Common myeloid progenitor, CD34-positive (primary cell): ENCODE results near the gene PADI3. TPM values are rescaled to one million over a fixed set of nuclear protein-coding genes. Genes with fewer than 3 reads are reported as not detected.

Source experiments
- CTCF ChIA-PET: fragments of 350-600 bp; sonication (Branson Sonifier 250); formaldehyde crosslinking; loops from one replicate; lab custom pipeline; 2021; ENCODE audit warnings: antibody characterized with exemption; lab: Charles Lee
- POLR2A ChIA-PET: fragments of 350-600 bp; sonication (Branson Sonifier 250); formaldehyde crosslinking; loops from one replicate; lab custom pipeline; 2021; ENCODE audit warnings: antibody characterized with exemption; lab: Charles Lee
- DNase-seq, 3 donors: peaks; one replicate each; pipeline versions ENCODE4 v3.0.0 to v3.0.0-alpha.2; 2013
- H3K27ac ChIP-seq, 2 experiments: 1 replicate in 1 of 2; 2 replicates in 1 of 2; pipeline ENCODE4 v1.7.0; 2013; ENCODE audit warnings: inconsistent platforms in 2 of 2, low read length in 2 of 2, mild to moderate bottlenecking in 2 of 2, low read depth in 1 of 2, moderate library complexity in 1 of 2; ENCODE audit not compliant: severe bottlenecking in 2 of 2, insufficient read depth in 1 of 2, poor library complexity in 1 of 2
- H3K27me3 ChIP-seq, 5 experiments: replicated peaks in 2 of 5; 1 replicate in 3 of 5; 2 replicates in 2 of 5; pipeline versions ENCODE4 v1.6.1 to v1.7.0; 2013; ENCODE audit warnings: low read length in 4 of 5, mild to moderate bottlenecking in 2 of 5, moderate library complexity in 2 of 5, inconsistent platforms in 1 of 5; ENCODE audit not compliant: insufficient read depth in 5 of 5, control insufficient read depth in 4 of 5
- H3K36me3 ChIP-seq, 4 experiments: 1 replicate in 2 of 4; 2 replicates in 2 of 4; pipeline versions ENCODE4 v1.6.1 to v1.7.0; 2013; ENCODE audit warnings: low read length in 3 of 4, control low read depth in 1 of 4, mild to moderate bottlenecking in 1 of 4; ENCODE audit not compliant: control insufficient read depth in 4 of 4, insufficient read depth in 4 of 4
- H3K4me1 ChIP-seq, 4 experiments: 1 replicate in 3 of 4; 2 replicates in 1 of 4; pipeline versions ENCODE4 v1.6.1 to v1.7.1; 2013; ENCODE audit warnings: low read length in 3 of 4, mild to moderate bottlenecking in 3 of 4, control low read depth in 1 of 4, inconsistent platforms in 1 of 4, moderate library complexity in 1 of 4; ENCODE audit not compliant: control insufficient read depth in 4 of 4, insufficient read depth in 4 of 4; ENCODE audit errors: control extremely low read depth in 1 of 4
- H3K4me3 ChIP-seq, 7 experiments: 1 replicate in 4 of 7; 2 replicates in 3 of 7; pipeline versions ENCODE4 v1.5.1 to v1.7.0; 2013; ENCODE audit warnings: mild to moderate bottlenecking in 7 of 7, low read length in 6 of 7, moderate library complexity in 6 of 7, inconsistent platforms in 2 of 7, low read depth in 2 of 7, control low read depth in 1 of 7; ENCODE audit not compliant: insufficient read depth in 4 of 7, control insufficient read depth in 1 of 7; ENCODE audit errors: extremely low read depth in 1 of 7
- H3K9me3 ChIP-seq, 5 experiments: 1 replicate in 4 of 5; 2 replicates in 1 of 5; pipeline versions ENCODE4 v1.6.1 to v1.7.1; 2013; ENCODE audit warnings: low read length in 4 of 5, mild to moderate bottlenecking in 2 of 5, inconsistent platforms in 1 of 5, low read depth in 1 of 5, moderate library complexity in 1 of 5; ENCODE audit not compliant: control insufficient read depth in 4 of 5, insufficient read depth in 2 of 5; ENCODE audit errors: control extremely low read depth in 1 of 5
- WGBS: methylation state at CpG from one replicate; pipeline ENCODE4 v1.1.5; 2013; ENCODE audit not compliant: insufficient coverage; 5-methylcytosine and 5-hydroxymethylcytosine counted together
- polyA plus RNA-seq: library from polyadenylated mRNA; unstranded; fragments of 120-200 nt; gene quantifications from one replicate; pipeline ENCODE4 v1.2.1, GENCODE V29; 2013

Gene PADI3, protein sequence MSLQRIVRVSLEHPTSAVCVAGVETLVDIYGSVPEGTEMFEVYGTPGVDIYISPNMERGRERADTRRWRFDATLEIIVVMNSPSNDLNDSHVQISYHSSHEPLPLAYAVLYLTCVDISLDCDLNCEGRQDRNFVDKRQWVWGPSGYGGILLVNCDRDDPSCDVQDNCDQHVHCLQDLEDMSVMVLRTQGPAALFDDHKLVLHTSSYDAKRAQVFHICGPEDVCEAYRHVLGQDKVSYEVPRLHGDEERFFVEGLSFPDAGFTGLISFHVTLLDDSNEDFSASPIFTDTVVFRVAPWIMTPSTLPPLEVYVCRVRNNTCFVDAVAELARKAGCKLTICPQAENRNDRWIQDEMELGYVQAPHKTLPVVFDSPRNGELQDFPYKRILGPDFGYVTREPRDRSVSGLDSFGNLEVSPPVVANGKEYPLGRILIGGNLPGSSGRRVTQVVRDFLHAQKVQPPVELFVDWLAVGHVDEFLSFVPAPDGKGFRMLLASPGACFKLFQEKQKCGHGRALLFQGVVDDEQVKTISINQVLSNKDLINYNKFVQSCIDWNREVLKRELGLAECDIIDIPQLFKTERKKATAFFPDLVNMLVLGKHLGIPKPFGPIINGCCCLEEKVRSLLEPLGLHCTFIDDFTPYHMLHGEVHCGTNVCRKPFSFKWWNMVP
- polyA plus RNA-seq: 0.51 TPM

DNA sequence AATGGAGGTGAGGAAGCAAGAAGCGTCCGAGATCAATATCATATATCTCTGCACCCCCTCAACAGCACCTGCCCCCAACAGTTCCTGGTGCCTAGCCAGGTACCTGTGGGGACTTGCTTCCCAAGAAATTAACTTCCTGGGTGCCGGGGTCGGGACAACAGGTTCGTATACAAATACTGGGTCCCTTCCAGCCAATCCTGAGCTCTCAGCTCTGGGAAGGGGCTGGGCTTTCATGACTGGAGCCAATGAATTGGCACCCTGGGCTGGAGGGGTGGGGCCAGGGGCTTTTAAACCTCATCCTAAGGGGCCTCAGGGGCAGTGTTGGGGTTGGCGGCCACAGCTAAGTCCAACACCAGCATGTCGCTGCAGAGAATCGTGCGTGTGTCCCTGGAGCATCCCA, at the start of gene PADI3:
PADI3 (plus strand) TSS at position 318 of the 400 bp plus-strand sequence; CDS start at position 358, 40 bp downstream.
- Histone ChIP-seq H3K4me3 (no peak within 1 kb of the TSS), H3K4me1 (peaks cover 0 to 57% (median 40%) of the 10 kb centered on the region in 4 experiments), H3K9me3 (no peaks in the 10 kb centered on the region), H3K27ac (no peak within 1 kb of the TSS), H3K27me3 (no peaks in the 10 kb centered on the region), H3K36me3 (no peaks in the 10 kb centered on the region)
- POLR2A ChIA-PET: no interaction called here
- CTCF ChIA-PET: interaction anchor here (1.1 to 3.5 kb wide), 4 partner anchors 11 to 124 kb away, joined by 3 to 18 read pairs (median 9); no protein-coding TSS in a partner anchor
- 85% methylated on average over 7 of the region's 9 CpGs for WGBS
- no peak for DNase-seq

GRCh38 chr1:17199267-17200044, 49.4 kb upstream of the PADI3 start:
- Histone ChIP-seq H3K9me3 (no peaks in the 10 kb centered on the region), H3K4me1 (peaks cover 0 to 10% (median 6%) of the 10 kb centered on the region in 4 experiments), H3K36me3 (no peaks in the 10 kb centered on the region), H3K27ac (no peak overlapping the region), H3K4me3 (no peak overlapping the region), H3K27me3 (no peaks in the 10 kb centered on the region)
- WGBS: 94% methylated on average over 6 of the region's 9 CpGs
- DNase-seq: no peak
- POLR2A ChIA-PET: no interaction called here
- CTCF ChIA-PET: interaction anchor here (0.8 to 1.1 kb wide), 2 partner anchors 12 to 37 kb away, joined by 3 read pairs; no protein-coding TSS in a partner anchor

DNA sequence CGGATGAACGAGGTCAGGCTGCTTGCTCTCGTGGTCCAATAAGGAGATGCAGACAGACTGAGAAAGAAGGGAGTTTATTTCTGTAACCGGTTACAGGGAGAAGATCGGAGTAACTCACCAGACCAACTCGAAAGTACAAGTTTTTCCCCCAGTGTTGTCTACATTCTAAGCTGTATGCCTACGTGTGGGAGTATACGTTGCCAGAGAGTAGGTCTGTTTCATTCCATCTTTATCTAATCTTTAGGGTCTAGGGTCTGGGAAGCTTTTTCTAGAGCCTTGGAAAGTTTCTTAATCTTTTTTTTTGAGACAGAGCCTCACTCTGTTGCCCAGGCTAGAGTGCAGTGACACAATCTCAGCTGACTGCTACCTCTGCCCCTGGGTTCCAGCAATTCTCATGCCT, 48.7 kb upstream of the PADI3 start:
- WGBS: 96% methylated on average over 7 of the region's 8 CpGs
- POLR2A ChIA-PET: no interaction called here
- Histone ChIP-seq H3K27me3 (no peaks in the 10 kb centered on the region), H3K27ac (no peak overlapping the region), H3K36me3 (no peaks in the 10 kb centered on the region), H3K4me3 (no peak overlapping the region), H3K4me1 (peaks cover 0 to 10% (median 6%) of the 10 kb centered on the region in 4 experiments), H3K9me3 (no peaks in the 10 kb centered on the region)
- no peak for DNase-seq
- CTCF ChIA-PET: interaction anchor here (1.1 kb wide), 1 partner anchor 13 kb away, joined by 3 read pairs; no protein-coding TSS in a partner anchor

DNA sequence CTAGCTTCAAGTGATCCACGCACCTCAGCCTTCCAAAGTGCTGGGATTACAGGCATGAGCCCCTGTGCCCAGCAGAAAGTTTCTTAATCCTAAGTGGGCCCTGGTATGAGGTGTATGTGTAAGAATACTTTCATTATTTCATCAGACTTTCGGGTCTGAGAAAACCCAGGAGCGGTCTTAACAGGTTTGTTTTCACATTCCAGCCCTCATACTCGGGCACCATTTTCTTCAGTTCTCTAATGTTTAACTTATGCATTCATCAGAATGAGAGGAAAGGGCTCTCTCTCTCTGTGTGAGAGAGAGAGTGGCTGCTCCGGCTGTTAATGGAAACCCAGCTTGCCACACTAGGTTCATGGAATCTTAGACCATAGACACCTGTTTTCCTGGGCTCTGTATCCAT, 48.1 kb upstream of the PADI3 start:
- ChIA-PET POLR2A (no interaction called here), CTCF (interaction anchor here (1.1 kb wide), 1 partner anchor 14 kb away, joined by 3 read pairs; no protein-coding TSS in a partner anchor)
- H3K27ac ChIP-seq: no peak overlapping the region

GRCh38 chr1:17201201-17202021, 47.5 kb upstream of the PADI3 start:
- H3K36me3 ChIP-seq: no peaks in the 10 kb centered on the region
- no peaks in the 10 kb centered on the region for H3K9me3 ChIP-seq
- 68% methylated on average over 7 of the region's 9 CpGs for WGBS
- DNase-seq: no peak
- no peak overlapping the region for H3K4me3 ChIP-seq
- no peaks in the 10 kb centered on the region for H3K27me3 ChIP-seq
- ChIA-PET CTCF (interaction anchor here (1.0 kb wide), 1 partner anchor 74 kb away, joined by 4 read pairs; no protein-coding TSS in a partner anchor), POLR2A (no interaction called here)
- no peak overlapping the region for H3K27ac ChIP-seq
- peaks cover 0 to 14% (median 6%) of the 10 kb centered on the region in 4 experiments for H3K4me1 ChIP-seq

More for the DNA sequence above, 48.1 kb upstream of the PADI3 start:
- WGBS: 97% methylated on average over 3 of the region's 5 CpGs
- Histone ChIP-seq H3K27me3 (no peaks in the 10 kb centered on the region), H3K36me3 (no peaks in the 10 kb centered on the region), H3K4me1 (peaks cover 0 to 10% (median 6%) of the 10 kb centered on the region in 4 experiments), H3K4me3 (no peak overlapping the region), H3K9me3 (no peaks in the 10 kb centered on the region)
- DNase-seq: no peak
